SK-N-SH (cell line): ENCODE results near the gene INTS12. TPM values are rescaled to one million over a fixed set of nuclear protein-coding genes. Genes with fewer than 3 reads are reported as not detected.

ENCODE experiments used
- CTCF ChIA-PET: fragments of 300-600, 350-600 bp; formaldehyde crosslinking; extraction: SDS; loops from one replicate; lab custom pipeline; 2021; lab: Yijun Ruan, JAX
- POLR2A ChIA-PET: fragments of 350-600 bp; sonication (Branson Sonifier 250); formaldehyde crosslinking; extraction: SDS; loops from one replicate; lab custom pipeline; 2020; ENCODE audit warnings: antibody characterized with exemption, inconsistent platforms; lab: Yijun Ruan, JAX
- DNase-seq: peaks from one replicate; pipeline ENCODE4 v3.0.0; 2012
- H2AFZ ChIP-seq: fragments of 200-600 bp; sonication (generic); 2 replicates; pipeline ENCODE4 v1.8.1; 2016; ENCODE audit warnings: antibody characterized with exemption, mild to moderate bottlenecking, low read depth
- H3F3A ChIP-seq: fragments of 200-600 bp; sonication (generic); replicated peaks from 2 replicates; pipeline ENCODE3; 2016; ENCODE audit warnings: antibody characterized with exemption, mild to moderate bottlenecking; ENCODE audit not compliant: insufficient read depth
- H3K27ac ChIP-seq, 2 experiments: fragments of 200-500 bp in 1 of 2; fragments of 200-600 bp in 1 of 2; sonication (Bioruptor generic) in 1 of 2; sonication (generic), shearing (Covaris generic) in 1 of 2; 2 replicates each; pipeline versions ENCODE4 v1.5.1 to v1.6.1; 2014 to 2016; ENCODE audit warnings: low read depth in 2 of 2, inconsistent platforms in 1 of 2, low read length in 1 of 2, mild to moderate bottlenecking in 1 of 2, mixed read lengths in 1 of 2
- H3K27me3 ChIP-seq: fragments of 200-600 bp; sonication (generic), shearing (Covaris generic); 2 replicates; pipeline ENCODE4 v1.6.1; 2016; ENCODE audit warnings: mixed run types; ENCODE audit not compliant: insufficient read depth
- H3K36me3 ChIP-seq, 2 experiments: fragments of 200-500 bp in 1 of 2; fragments of 200-600 bp in 1 of 2; sonication (Bioruptor generic) in 1 of 2; sonication (generic) in 1 of 2; replicated peaks in 1 of 2; 2 replicates each; pipeline versions ENCODE3 to v1.5.1; 2014 to 2016; ENCODE audit warnings: low read length in 1 of 2, mild to moderate bottlenecking in 1 of 2; ENCODE audit not compliant: insufficient read depth in 2 of 2, control insufficient read depth in 1 of 2
- H3K4me1 ChIP-seq, 2 experiments: fragments of 200-500 bp in 1 of 2; fragments of 200-600 bp in 1 of 2; sonication (Bioruptor generic) in 1 of 2; sonication (generic), shearing (Covaris generic) in 1 of 2; 2 replicates each; pipeline versions ENCODE4 v1.5.1 to v1.6.1; 2014 to 2016; ENCODE audit warnings: low read depth in 1 of 2, low read length in 1 of 2, mixed run types in 1 of 2; ENCODE audit not compliant: insufficient read depth in 2 of 2, control insufficient read depth in 1 of 2
- H3K4me2 ChIP-seq: fragments of 200-600 bp; sonication (generic), shearing (Covaris generic); 2 replicates; pipeline ENCODE4 v1.6.1; 2017; ENCODE audit warnings: mixed run types
- H3K4me3 ChIP-seq, 2 experiments: fragments of 200-500 bp in 1 of 2; fragments of 200-600 bp in 1 of 2; sonication (Bioruptor generic) in 1 of 2; sonication (generic), shearing (Covaris generic) in 1 of 2; 2 replicates each; pipeline versions ENCODE4 v1.5.1 to v1.8.1; 2014 to 2016; ENCODE audit warnings: low read depth in 2 of 2, inconsistent platforms in 1 of 2, low read length in 1 of 2, mild to moderate bottlenecking in 1 of 2, mixed read lengths in 1 of 2, moderate library complexity in 1 of 2
- H3K79me2 ChIP-seq: fragments of 200-600 bp; sonication (generic); 2 replicates; pipeline ENCODE4 v1.8.1; 2017; ENCODE audit warnings: mild to moderate bottlenecking; ENCODE audit not compliant: insufficient read depth
- H3K9ac ChIP-seq: fragments of 200-600 bp; sonication (generic); 2 replicates; pipeline ENCODE4 v1.6.1; 2017; ENCODE audit warnings: mixed run types
- H3K9me2 ChIP-seq: fragments of 200-600 bp; sonication (generic); 2 replicates; pipeline ENCODE4 v1.6.1; 2017; ENCODE audit warnings: mixed run types
- H3K9me3 ChIP-seq: fragments of 200-600 bp; sonication (generic); 2 replicates; pipeline ENCODE4 v1.6.1; 2017; ENCODE audit warnings: mixed run types, mild to moderate bottlenecking, moderate library complexity
- H4K20me1 ChIP-seq: fragments of 200-600 bp; sonication (generic); 2 replicates; pipeline ENCODE4 v1.6.1; 2017; ENCODE audit warnings: mild to moderate bottlenecking, mixed run types; ENCODE audit not compliant: insufficient read depth
- CHD2 ChIP-seq: fragments of 150-350 bp; IDR thresholded peaks from 2 replicates; pipeline ENCODE4 v1.6.1; 2018; ENCODE audit warnings: low read length; ENCODE audit not compliant: partially characterized antibody
- ELF1 ChIP-seq: IDR thresholded peaks from 2 replicates; pipeline ENCODE4 v1.4.0; 2012
- FOXJ3 ChIP-seq: sonication (generic); formaldehyde crosslinking; IDR thresholded peaks from 2 replicates; pipeline ENCODE4 v1.5.1; 2020; ENCODE audit warnings: mild to moderate bottlenecking, missing genetic modification reagents
- FOXM1 ChIP-seq: IDR thresholded peaks from 2 replicates; pipeline ENCODE4 v1.4.0; 2012; ENCODE audit warnings: low read depth, mild to moderate bottlenecking
- GATA2 ChIP-seq: sonication (generic); formaldehyde crosslinking; IDR thresholded peaks from 2 replicates; pipeline ENCODE4 v1.5.0; 2020; ENCODE audit warnings: mild to moderate bottlenecking, missing genetic modification reagents
- JUND ChIP-seq: IDR thresholded peaks from 2 replicates; pipeline ENCODE4 v1.4.0; 2012
- MXI1 ChIP-seq: IDR thresholded peaks from 2 replicates; pipeline ENCODE4 v1.6.1; 2012; ENCODE audit warnings: mild to moderate bottlenecking, low read depth, low read length, improper control_type of control experiment
- RCOR1 ChIP-seq: fragments of 150-350 bp; IDR thresholded peaks from 2 replicates; pipeline ENCODE4 v1.6.1; 2017; ENCODE audit warnings: antibody characterized with exemption, low read length
- REST ChIP-seq: IDR thresholded peaks from 2 replicates; pipeline ENCODE4 v1.6.1; 2012; ENCODE audit warnings: mild to moderate bottlenecking, low read depth, low read length, moderate library complexity
- RXRA ChIP-seq: IDR thresholded peaks from 2 replicates; pipeline ENCODE4 v1.4.0; 2012; ENCODE audit warnings: low read depth, mild to moderate bottlenecking, borderline replicate concordance
- SIN3A ChIP-seq: IDR thresholded peaks from 2 replicates; pipeline ENCODE4 v1.6.1; 2012; ENCODE audit warnings: low read depth, mild to moderate bottlenecking, low read length, moderate library complexity, borderline replicate concordance
- SMC3 ChIP-seq: IDR thresholded peaks from 2 replicates; pipeline ENCODE4 v1.6.1; 2012; ENCODE audit warnings: low read depth, low read length, improper control_type of control experiment
- TCF12 ChIP-seq: IDR thresholded peaks from 2 replicates; pipeline ENCODE4 v1.4.0; 2012
- TEAD4 ChIP-seq: IDR thresholded peaks from 2 replicates; pipeline ENCODE4 v1.4.0; 2012; ENCODE audit warnings: mild to moderate bottlenecking, borderline replicate concordance; ENCODE audit not compliant: insufficient read depth
- YY1 ChIP-seq: IDR thresholded peaks from 2 replicates; pipeline ENCODE4 v1.4.0; 2012; ENCODE audit warnings: low read depth, mild to moderate bottlenecking
- WGBS: methylation state at CpG from one replicate; pipeline ENCODE4 v1.1.6; 2017; ENCODE audit warnings: low lambda C conversion rate; 5-methylcytosine and 5-hydroxymethylcytosine counted together
- polyA plus RNA-seq, 3 experiments: library from polyadenylated mRNA; depleted of rRNA; stranded (reverse); fragments of >200 nt; gene quantifications; 2 replicates each; pipeline ENCODE4 v1.2.3, GENCODE V29; 2012
- TF ChIP-seq, protein P1 (sequence below): IDR thresholded peaks from 2 replicates; pipeline ENCODE4 v1.4.0; 2012; ENCODE audit warnings: low read depth, borderline replicate concordance
- TF ChIP-seq, protein P2 (sequence below): fragments of 150-350 bp; IDR thresholded peaks from 2 replicates; pipeline ENCODE4 v1.6.1; 2017; ENCODE audit warnings: antibody characterized with exemption, low read length, low read depth, borderline replicate concordance
- TF ChIP-seq, protein P3 (sequence below): IDR thresholded peaks from 2 replicates; pipeline ENCODE4 v1.4.0; 2012; ENCODE audit warnings: low read depth

Gene INTS12
- polyA plus RNA-seq, 1 of the 3 experiments (the other 2 are of a cell fraction): 25.1 TPM

DNA sequence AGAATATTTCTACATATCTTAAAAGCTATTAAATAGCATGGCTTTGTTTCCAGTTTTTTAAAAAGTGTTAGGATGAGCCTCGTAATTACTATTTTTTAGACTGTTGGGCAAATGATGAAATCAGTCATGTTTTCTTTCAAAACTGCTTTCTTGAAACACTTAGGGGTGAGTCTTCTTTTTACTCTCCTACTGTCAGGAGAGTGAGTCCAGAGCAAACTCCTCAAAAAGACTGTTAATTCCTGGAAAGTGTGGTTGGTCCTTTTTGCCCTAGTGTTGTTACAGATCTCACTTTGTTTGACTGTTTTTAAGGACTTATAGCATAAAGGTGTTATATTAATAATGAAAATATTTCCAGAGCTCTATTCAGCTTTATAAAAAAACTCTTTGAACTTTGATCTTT is 6.4 kb upstream of the INTS12 start:
- Histone ChIP-seq H3K9ac (peak overlapping the region; percentile 3; the same call in 1 of the 2 replicates), H3K27me3 (no peaks in the 10 kb centered on the region), H3K4me3 (no peak overlapping the region), H3F3A (peaks cover 17% of the 10 kb centered on the region), H3K36me3 (peaks cover 1 to 13% of the 10 kb centered on the region in 2 experiments), H3K27ac (peak overlapping the region in 1 of 2 experiments; percentile 69; a peak in 2 of 4 replicates), H3K9me3 (no peaks in the 10 kb centered on the region), H2AFZ (no peak overlapping the region), H3K4me2 (peak overlapping the region; percentile 33; the same call in 1 of the 2 replicates), H3K79me2 (peaks cover 43% of the 10 kb centered on the region), H3K9me2 (no peaks in the 10 kb centered on the region), H4K20me1 (no peaks in the 10 kb centered on the region), H3K4me1 (peaks cover 4 to 16% of the 10 kb centered on the region in 2 experiments; a peak in 3 of 4 replicates)
- CTCF ChIA-PET: interaction anchor here (0.6 to 1.8 kb wide), 22 partner anchors 10 to 575 kb away, joined by 3 to 27 read pairs (median 4); partner anchors contain the start of gene PPA2
- TF ChIP-seq GATA2 (CRISPR knock-in tag) (no peak), YY1 (no peak), TCF12 (no peak), SMC3 (no peak), SIN3A (no peak), CHD2 (no peak), JUND (no peak)
- TF ChIP-seq, protein P1, sequence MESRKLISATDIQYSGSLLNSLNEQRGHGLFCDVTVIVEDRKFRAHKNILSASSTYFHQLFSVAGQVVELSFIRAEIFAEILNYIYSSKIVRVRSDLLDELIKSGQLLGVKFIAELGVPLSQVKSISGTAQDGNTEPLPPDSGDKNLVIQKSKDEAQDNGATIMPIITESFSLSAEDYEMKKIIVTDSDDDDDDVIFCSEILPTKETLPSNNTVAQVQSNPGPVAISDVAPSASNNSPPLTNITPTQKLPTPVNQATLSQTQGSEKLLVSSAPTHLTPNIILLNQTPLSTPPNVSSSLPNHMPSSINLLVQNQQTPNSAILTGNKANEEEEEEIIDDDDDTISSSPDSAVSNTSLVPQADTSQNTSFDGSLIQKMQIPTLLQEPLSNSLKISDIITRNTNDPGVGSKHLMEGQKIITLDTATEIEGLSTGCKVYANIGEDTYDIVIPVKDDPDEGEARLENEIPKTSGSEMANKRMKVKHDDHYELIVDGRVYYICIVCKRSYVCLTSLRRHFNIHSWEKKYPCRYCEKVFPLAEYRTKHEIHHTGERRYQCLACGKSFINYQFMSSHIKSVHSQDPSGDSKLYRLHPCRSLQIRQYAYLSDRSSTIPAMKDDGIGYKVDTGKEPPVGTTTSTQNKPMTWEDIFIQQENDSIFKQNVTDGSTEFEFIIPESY: no peak
- WGBS: 59% methylated on average over 1 of the region's 1 CpG
- POLR2A ChIA-PET: no interaction called here
- DNase-seq: no peak

DNA sequence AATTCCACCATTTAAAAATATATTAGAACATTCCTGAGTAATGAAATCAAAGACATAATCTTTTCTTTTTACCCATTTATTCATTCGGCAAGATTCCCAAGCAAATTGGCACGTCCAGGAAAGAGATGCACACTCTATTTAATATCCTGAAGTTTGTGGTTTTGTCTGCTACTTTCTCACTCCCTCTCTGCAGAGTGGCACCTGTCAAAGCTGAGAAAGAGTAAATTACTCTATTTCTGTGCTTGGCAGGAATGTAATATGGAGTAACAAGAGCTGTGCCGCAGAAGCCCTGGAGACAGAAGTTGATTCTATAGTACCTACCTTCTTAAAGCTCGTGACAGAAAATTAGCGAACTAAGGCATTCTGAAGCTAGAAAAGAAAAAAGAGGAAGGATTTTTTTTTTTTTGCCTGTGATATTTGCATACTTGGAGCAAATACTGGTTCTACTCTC is 5.6 kb upstream of the INTS12 start:
- 58% methylated on average over 5 of the region's 5 CpGs for WGBS
- Histone ChIP-seq H3K9me2 (no peaks in the 10 kb centered on the region), H3K27me3 (no peaks in the 10 kb centered on the region), H3K9ac (0 out of 2 replicates have a peak overlapping the region, but pooled peaks have one; percentile 35), H3K27ac (peak overlapping the region; percentile 16 to 69; a peak in 3 of 4 replicates), H3K4me1 (peaks cover 7 to 16% of the 10 kb centered on the region in 2 experiments; a peak in 3 of 4 replicates), H2AFZ (no peak overlapping the region), H4K20me1 (no peaks in the 10 kb centered on the region), H3K4me2 (peak overlapping the region; percentile 67; the same call in 1 of the 2 replicates), H3F3A (peaks cover 21% of the 10 kb centered on the region), H3K36me3 (peaks cover 0 to 7% of the 10 kb centered on the region in 2 experiments), H3K9me3 (no peaks in the 10 kb centered on the region), H3K4me3 (peak overlapping the region; percentile 4 to 33; a peak in 2 of 4 replicates), H3K79me2 (peaks cover 50% of the 10 kb centered on the region)
- ChIA-PET POLR2A (no interaction called here), CTCF (interaction anchor here (1.0 to 1.8 kb wide), 4 partner anchors 182 to 241 kb away, joined by 4 to 27 read pairs (median 6); partner anchors contain the start of gene PPA2)
- DNase-seq: no peak
- TF ChIP-seq ELF1 (no peak), REST (no peak), FOXJ3 (CRISPR knock-in tag) (no peak), TEAD4 (0 out of 2 replicates have a peak, but pooled peaks have one; percentile 11), RXRA (no peak), SMC3 (no peak), YY1 (no peak), RCOR1 (no peak), FOXM1 (no peak), MXI1 (no peak), JUND (peak; percentile 7; the same call in 1 of the 2 replicates)
- TF ChIP-seq, protein P1: no peak
- TF ChIP-seq, protein P2, sequence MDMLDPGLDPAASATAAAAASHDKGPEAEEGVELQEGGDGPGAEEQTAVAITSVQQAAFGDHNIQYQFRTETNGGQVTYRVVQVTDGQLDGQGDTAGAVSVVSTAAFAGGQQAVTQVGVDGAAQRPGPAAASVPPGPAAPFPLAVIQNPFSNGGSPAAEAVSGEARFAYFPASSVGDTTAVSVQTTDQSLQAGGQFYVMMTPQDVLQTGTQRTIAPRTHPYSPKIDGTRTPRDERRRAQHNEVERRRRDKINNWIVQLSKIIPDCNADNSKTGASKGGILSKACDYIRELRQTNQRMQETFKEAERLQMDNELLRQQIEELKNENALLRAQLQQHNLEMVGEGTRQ: no peak
- TF ChIP-seq, protein P3, sequence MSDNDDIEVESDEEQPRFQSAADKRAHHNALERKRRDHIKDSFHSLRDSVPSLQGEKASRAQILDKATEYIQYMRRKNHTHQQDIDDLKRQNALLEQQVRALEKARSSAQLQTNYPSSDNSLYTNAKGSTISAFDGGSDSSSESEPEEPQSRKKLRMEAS: no peak
